Lower lobe of right lung (tissue), 2 donors: ENCODE results near the gene PTPN9. TPM values are rescaled to one million over a fixed set of nuclear protein-coding genes. Genes with fewer than 3 reads are reported as not detected.
"Not testable (repeated sequence)": the region's sequence is repeated elsewhere in the genome, so short reads cannot be mapped to it uniquely, and the experiment has no call there.

ENCODE experiments used
- ATAC-seq, 2 donors: fragments of 200-7000 bp; cut with Tn5 transposase; one replicate each; pipeline ENCODE4 v1.9.1; 2020 to 2022; ENCODE audit warnings: mild to moderate bottlenecking in 2 of 2, moderate library complexity in 2 of 2
- DNase-seq: peaks from one replicate; pipeline ENCODE4 v3.0.0-alpha.2; 2020
- H3K27ac ChIP-seq: fragments of 200-600 bp; one replicate; pipeline ENCODE4 v1.8.0; 2022
- H3K27me3 ChIP-seq: fragments of 200-600 bp; one replicate; pipeline ENCODE4 v1.8.0; 2022; ENCODE audit warnings: low read depth
- H3K36me3 ChIP-seq: fragments of 200-600 bp; one replicate; pipeline ENCODE4 v1.8.0; 2022; ENCODE audit warnings: mild to moderate bottlenecking
- H3K4me1 ChIP-seq: fragments of 200-600 bp; one replicate; pipeline ENCODE4 v1.8.0; 2022
- H3K4me3 ChIP-seq: fragments of 200-600 bp; one replicate; pipeline ENCODE4 v1.8.0; 2022; ENCODE audit warnings: mild to moderate bottlenecking
- H3K9me3 ChIP-seq: fragments of 200-600 bp; one replicate; pipeline ENCODE4 v1.8.0; 2022
- intact Hi-C: fragments of 100-400 bp; cut with DNase I; formaldehyde crosslinking; loops from one replicate; pipeline ENCODE4 v1.11.0; 2022
- total RNA-seq: library from RNA; stranded (reverse); fragmentation: NEBNext Ultra II Directional; extraction: Animal tissue kit (Norgen Biotek cat#: 25700); gene quantifications from one replicate; pipeline ENCODE4 v1.2.1, GENCODE V29; 2021
- TF ChIP-seq, protein P1 (sequence below): fragments of 200-600 bp; IDR thresholded peaks from one replicate; pipeline ENCODE4 v1.8.0; 2022; ENCODE audit warnings: antibody characterized with exemption, mild to moderate bottlenecking
- donor health status: DM: no; HTN: yes; CAD: no; lungs with severe emphysema.

PTPN9 gene
- total RNA-seq, 1 donor from 2014 or later: 31.4 TPM

DNA sequence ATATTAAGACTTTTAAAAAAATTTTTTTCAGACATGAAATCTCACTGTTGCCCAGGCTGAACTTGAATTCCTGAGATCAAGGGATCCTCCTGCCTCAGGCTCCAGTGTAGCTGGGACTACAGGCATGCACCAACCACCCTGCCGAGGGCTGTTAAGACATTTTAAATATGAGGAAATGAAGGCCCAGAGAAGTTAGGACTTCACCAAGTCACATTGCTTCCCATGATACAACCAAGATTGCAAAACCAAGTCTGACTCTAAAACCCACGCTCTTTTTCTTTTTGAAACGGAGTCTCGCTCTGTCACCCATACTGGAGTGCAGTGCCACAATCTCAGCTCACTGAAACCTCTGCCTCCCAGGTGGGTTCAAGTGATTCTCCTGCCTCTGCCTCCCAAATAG, 28.0 kb downstream of the PTPN9 start:
- no peaks in the 10 kb centered on the region for H3K27me3 ChIP-seq
- ATAC-seq (peak; percentile 61 to 66), DNase-seq (no peak)
- H3K4me1 ChIP-seq: peaks cover 7% of the 10 kb centered on the region
- no peaks in the 10 kb centered on the region for H3K9me3 ChIP-seq
- H3K27ac ChIP-seq: no peak overlapping the region
- H3K36me3 ChIP-seq: no peaks in the 10 kb centered on the region
- intact Hi-C loops: no loop called here
- TF ChIP-seq, protein P1, sequence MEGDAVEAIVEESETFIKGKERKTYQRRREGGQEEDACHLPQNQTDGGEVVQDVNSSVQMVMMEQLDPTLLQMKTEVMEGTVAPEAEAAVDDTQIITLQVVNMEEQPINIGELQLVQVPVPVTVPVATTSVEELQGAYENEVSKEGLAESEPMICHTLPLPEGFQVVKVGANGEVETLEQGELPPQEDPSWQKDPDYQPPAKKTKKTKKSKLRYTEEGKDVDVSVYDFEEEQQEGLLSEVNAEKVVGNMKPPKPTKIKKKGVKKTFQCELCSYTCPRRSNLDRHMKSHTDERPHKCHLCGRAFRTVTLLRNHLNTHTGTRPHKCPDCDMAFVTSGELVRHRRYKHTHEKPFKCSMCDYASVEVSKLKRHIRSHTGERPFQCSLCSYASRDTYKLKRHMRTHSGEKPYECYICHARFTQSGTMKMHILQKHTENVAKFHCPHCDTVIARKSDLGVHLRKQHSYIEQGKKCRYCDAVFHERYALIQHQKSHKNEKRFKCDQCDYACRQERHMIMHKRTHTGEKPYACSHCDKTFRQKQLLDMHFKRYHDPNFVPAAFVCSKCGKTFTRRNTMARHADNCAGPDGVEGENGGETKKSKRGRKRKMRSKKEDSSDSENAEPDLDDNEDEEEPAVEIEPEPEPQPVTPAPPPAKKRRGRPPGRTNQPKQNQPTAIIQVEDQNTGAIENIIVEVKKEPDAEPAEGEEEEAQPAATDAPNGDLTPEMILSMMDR: no peak
- no peak overlapping the region for H3K4me3 ChIP-seq

DNA sequence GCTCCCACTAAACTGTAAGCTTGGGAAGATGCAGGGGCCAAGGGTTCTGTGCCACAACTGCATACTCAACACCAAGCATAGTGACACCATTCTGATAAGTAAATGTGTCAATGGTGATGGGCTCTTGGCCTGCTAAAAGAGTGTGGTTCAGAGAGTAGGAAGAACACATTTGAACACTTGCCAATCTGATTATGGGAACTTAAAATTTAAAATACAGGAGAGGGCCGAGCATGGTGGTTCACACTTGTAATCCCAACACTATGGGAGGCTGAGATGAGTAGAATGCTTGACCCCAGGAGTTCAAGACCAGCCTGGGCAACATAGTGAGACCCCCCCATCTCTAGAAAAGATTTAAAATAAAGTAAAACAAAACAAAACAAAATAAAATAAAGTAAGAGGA, 34.1 kb downstream of the PTPN9 start:
- ATAC-seq (no peak), DNase-seq (no peak)
- H3K27me3 ChIP-seq: no peaks in the 10 kb centered on the region
- TF ChIP-seq, protein P1: no peak
- no peaks in the 10 kb centered on the region for H3K36me3 ChIP-seq
- intact Hi-C loops: no loop called here
- no peaks in the 10 kb centered on the region for H3K9me3 ChIP-seq
- H3K27ac ChIP-seq: no peak overlapping the region
- H3K4me3 ChIP-seq: no peak overlapping the region
- peaks cover 31% of the 10 kb centered on the region for H3K4me1 ChIP-seq

DNA sequence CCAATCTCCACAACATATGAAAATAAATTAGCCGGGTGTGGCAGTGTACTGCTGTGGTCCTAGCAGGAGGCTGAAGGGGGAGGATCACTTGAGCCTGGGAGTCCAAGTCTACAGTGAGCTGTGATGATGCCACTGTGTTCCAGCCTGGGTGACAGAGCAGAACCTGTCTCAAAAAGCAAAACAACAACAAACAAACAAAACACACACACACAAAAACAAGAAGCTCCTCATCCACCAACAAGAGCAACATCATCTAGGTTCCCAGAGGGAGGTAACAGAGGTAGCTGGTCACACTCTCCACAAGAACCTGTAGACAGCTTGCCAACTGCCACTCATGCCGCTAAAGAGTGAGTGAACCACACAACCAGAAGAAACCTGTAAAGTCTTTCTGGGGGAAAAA, 34.8 kb downstream of the PTPN9 start:
- Histone ChIP-seq H3K4me3 (no peak overlapping the region), H3K9me3 (no peaks in the 10 kb centered on the region), H3K27me3 (no peaks in the 10 kb centered on the region), H3K4me1 (peaks cover 31% of the 10 kb centered on the region), H3K36me3 (no peaks in the 10 kb centered on the region), H3K27ac (no peak overlapping the region)
- DNase-seq (no peak), ATAC-seq (peak; percentile 46 to 70)
- TF ChIP-seq, protein P1: no peak
- intact Hi-C loops: no loop called here

DNA sequence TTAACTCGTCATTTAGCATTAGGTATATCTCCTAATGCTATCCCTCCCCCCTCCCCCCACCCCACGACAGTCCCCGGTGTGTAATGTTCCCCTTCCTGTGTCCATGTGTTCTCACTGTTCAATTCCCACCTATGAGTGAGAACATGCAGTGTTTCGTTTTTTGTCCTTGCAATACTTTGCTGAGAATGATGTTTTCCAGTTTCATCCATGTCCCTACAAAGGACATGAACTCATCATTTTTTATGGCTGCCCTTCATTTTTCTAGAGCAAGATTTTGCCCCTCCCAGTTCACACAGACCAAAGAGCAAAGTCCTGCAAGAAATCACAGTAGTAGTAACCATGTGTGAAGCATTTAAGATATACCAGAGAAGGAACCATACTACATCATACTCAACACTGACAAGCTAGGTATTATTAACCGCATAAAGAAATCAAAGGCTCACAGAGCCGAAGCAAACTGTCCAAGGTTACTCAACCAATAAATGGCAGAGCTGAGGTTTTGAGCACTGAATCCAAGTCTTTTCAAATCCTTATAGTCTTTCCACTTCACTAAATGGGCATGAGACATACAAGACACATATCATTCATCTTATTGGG, 36.1 kb downstream of the PTPN9 start:
- H3K4me1 ChIP-seq: peaks cover 31% of the 10 kb centered on the region
- H3K36me3 ChIP-seq, H3K27ac ChIP-seq, H3K4me3 ChIP-seq, intact Hi-C loops, DNase-seq, H3K27me3 ChIP-seq, H3K9me3 ChIP-seq, ATAC-seq: not testable (repeated sequence)

DNA sequence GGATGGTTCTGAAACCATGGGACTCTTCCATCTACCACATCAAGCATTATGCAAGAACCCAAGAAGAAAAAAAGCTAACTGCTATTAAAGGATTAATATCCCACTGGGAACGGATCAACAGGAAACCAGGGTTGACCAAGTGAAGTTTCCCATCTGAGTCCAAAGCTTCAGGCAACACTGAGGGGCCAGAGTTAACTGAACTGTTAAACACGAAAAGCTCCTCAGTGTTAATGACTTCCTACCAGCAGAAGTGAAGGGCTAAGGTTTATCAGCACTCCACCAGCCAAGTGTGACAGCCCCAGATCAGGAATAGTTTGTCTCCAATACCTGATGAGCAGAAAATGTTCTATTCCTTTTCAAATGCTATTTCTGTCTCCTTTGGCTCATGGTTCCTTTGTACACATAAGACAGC, 36.7 kb downstream of the PTPN9 start:
- Histone ChIP-seq H3K36me3 (no peaks in the 10 kb centered on the region), H3K27me3 (no peaks in the 10 kb centered on the region), H3K4me1 (peaks cover 31% of the 10 kb centered on the region), H3K9me3 (no peaks in the 10 kb centered on the region), H3K27ac (no peak overlapping the region), H3K4me3 (no peak overlapping the region)
- ATAC-seq (no peak), DNase-seq (no peak)
- intact Hi-C loops: no loop called here
- TF ChIP-seq, protein P1: no peak

DNA sequence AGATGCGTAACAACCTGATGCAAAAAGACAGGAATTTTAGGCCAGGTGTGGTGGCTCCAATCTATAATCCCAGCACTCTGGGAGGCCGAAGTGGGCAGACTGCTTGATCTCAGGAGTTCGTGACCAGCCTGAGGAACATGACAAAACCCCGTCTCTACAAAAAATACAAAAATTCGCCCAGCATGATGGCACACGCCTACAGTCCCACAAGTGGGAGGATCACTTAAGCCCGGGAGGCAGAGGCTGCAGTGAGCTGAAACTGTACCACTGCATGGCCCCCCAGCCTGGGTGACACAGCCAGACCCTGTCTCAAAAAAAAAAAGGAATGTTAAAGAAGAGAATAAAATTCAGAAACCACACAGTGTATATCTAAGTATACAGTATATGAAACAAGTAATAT, 40.7 kb downstream of the PTPN9 start:
- intact Hi-C loops: no loop called here
- H3K27ac ChIP-seq: no peak overlapping the region
- no peaks in the 10 kb centered on the region for H3K27me3 ChIP-seq
- TF ChIP-seq, protein P1: no peak
- DNase-seq: no peak
- no peaks in the 10 kb centered on the region for H3K9me3 ChIP-seq
- no peaks in the 10 kb centered on the region for H3K36me3 ChIP-seq
- peaks cover 8% of the 10 kb centered on the region for H3K4me1 ChIP-seq
- no peak overlapping the region for H3K4me3 ChIP-seq
- no peak for ATAC-seq
